K562 (cell line): ENCODE measurements around the gene ABCB9. TPM values are rescaled to one million over a fixed set of nuclear protein-coding genes. Genes with fewer than 3 reads are reported as not detected.

Source experiments
- CBFA2T3 ChIP-seq: fragments of 450-650 bp; IDR thresholded peaks from 2 replicates; pipeline ENCODE4 v1.6.1; 2017
- POLR3A ChIP-seq: IDR thresholded peaks from 2 replicates; pipeline ENCODE4 v1.6.1; 2011; ENCODE audit warnings: borderline replicate concordance, mild to moderate bottlenecking, moderate library complexity; ENCODE audit not compliant: insufficient read length, insufficient read depth; ENCODE audit errors: extremely low read depth
- SMAD3 ChIP-seq: fragments of 450-650 bp; formaldehyde crosslinking; conservative IDR thresholded peaks from 2 replicates; pipeline ENCODE4 v1.4.0; 2020; ENCODE audit warnings: mild to moderate bottlenecking
- ZNF436 ChIP-seq: fragments of 250-450, 450-650 bp; sonication (Bioruptor Pico); formaldehyde crosslinking; IDR thresholded peaks from 2 replicates; pipeline ENCODE4 v1.7.0; 2020; ENCODE audit warnings: mild to moderate bottlenecking
- ZNF695 ChIP-seq: fragments of 450-650 bp; formaldehyde crosslinking; IDR thresholded peaks from 2 replicates; pipeline ENCODE4 v1.4.0; 2020; ENCODE audit warnings: mild to moderate bottlenecking, moderate library complexity
- ZNF778 ChIP-seq: fragments of 450-650 bp; formaldehyde crosslinking; IDR thresholded peaks from 2 replicates; pipeline ENCODE4 v1.4.0; 2020; ENCODE audit warnings: mild to moderate bottlenecking, moderate library complexity
- polyA plus RNA-seq, 8 experiments: library from polyadenylated mRNA; depleted of rRNA in 4 of 8; stranded (reverse) in 5 of 8; unstranded in 3 of 8; fragments of >200 nt; fragmentation: Nextera tagmentation in 2 of 8; fragmentation: Illumina TruSeq in 1 of 8; extraction: Ambion mirVana in 2 of 8; extraction: Trizol in 1 of 8; gene quantifications; 2 replicates each; pipeline versions ENCODE4 v1.2.1 to v1.2.3, GENCODE V29; 2011 to 2014; ENCODE audit warnings: inconsistent platforms in 1 of 8, missing spikeins in 1 of 8
- total RNA-seq, 7 experiments: library from RNA; depleted of rRNA in 6 of 7; stranded (reverse); fragments of >200 nt in 6 of 7; fragmentation: Illumina TruSeq in 2 of 7; extraction: Trizol in 2 of 7; gene quantifications; 2 replicates each; pipeline versions ENCODE4 v1.2.1 to v1.2.3, GENCODE V29; 2011 to 2021; ENCODE audit warnings: low replicate concordance in 1 of 7
- TF ChIP-seq, protein P1 (sequence below), 2 experiments: fragments of 450-650 bp; IDR thresholded peaks; 2 replicates each; pipeline ENCODE4 v1.6.1; 2016; ENCODE audit warnings: mild to moderate bottlenecking in 2 of 2, borderline replicate concordance in 1 of 2, low read depth in 1 of 2, moderate library complexity in 1 of 2
- TF ChIP-seq, protein P2 (sequence below): fragments of 150-350 bp; conservative IDR thresholded peaks from 2 replicates; pipeline ENCODE4 v1.6.1; 2014; ENCODE audit warnings: low read length
- TF ChIP-seq, protein P3 (sequence below): fragments of 450-650 bp; IDR thresholded peaks from 2 replicates; pipeline ENCODE4 v1.6.1; 2018; ENCODE audit not compliant: partially characterized antibody

ABCB9 gene
- total and polyA plus RNA-seq, 9 of the 15 experiments (the other 6 are each of a cell fraction or from before 2014, with no cell fraction given): 0.20 to 12.6 (median 6.2) TPM

DNA sequence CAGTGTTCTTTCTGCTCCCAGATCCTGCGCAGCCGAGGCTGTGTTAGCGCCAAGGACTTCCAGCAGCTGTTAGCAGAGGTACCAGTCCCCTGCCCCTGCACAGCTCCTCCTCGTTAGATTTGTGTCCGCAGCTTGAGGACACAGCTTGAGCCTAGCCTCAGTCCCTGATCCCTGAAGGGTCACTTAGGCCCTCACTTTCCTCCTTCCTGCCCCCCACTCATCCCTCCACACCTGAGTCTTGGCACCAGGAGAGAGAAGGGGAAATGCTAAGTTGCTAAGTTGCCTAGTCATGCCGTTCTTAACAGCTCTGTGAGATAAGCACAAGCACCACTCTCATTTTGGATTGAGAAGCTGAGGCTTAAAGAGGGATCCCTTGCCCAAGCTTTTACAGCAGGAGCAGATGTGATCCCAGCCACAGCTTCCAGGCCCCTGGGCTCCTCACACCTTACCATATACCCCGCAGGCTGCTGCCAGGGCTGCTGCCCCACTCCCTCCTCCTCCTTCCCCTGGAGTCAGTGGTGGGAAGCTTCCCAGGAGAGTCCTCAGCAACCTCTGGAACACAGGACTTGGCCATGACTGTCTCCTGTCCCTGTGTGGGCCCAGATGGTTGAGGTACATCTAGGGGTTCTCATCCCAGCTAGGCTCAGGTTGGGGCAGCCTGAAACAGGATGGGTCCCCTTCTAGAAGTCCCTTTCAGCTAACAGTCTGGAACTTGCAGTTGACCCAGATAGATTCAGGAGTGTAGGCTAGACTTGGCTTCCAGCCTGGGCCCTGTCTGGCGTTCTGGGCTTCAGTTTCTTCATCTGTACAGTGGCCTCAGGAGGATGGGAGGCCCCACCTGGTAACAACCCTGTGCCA, 9.8 kb upstream of the ABCB9 start (continued):
- TF ChIP-seq, protein P1, sequence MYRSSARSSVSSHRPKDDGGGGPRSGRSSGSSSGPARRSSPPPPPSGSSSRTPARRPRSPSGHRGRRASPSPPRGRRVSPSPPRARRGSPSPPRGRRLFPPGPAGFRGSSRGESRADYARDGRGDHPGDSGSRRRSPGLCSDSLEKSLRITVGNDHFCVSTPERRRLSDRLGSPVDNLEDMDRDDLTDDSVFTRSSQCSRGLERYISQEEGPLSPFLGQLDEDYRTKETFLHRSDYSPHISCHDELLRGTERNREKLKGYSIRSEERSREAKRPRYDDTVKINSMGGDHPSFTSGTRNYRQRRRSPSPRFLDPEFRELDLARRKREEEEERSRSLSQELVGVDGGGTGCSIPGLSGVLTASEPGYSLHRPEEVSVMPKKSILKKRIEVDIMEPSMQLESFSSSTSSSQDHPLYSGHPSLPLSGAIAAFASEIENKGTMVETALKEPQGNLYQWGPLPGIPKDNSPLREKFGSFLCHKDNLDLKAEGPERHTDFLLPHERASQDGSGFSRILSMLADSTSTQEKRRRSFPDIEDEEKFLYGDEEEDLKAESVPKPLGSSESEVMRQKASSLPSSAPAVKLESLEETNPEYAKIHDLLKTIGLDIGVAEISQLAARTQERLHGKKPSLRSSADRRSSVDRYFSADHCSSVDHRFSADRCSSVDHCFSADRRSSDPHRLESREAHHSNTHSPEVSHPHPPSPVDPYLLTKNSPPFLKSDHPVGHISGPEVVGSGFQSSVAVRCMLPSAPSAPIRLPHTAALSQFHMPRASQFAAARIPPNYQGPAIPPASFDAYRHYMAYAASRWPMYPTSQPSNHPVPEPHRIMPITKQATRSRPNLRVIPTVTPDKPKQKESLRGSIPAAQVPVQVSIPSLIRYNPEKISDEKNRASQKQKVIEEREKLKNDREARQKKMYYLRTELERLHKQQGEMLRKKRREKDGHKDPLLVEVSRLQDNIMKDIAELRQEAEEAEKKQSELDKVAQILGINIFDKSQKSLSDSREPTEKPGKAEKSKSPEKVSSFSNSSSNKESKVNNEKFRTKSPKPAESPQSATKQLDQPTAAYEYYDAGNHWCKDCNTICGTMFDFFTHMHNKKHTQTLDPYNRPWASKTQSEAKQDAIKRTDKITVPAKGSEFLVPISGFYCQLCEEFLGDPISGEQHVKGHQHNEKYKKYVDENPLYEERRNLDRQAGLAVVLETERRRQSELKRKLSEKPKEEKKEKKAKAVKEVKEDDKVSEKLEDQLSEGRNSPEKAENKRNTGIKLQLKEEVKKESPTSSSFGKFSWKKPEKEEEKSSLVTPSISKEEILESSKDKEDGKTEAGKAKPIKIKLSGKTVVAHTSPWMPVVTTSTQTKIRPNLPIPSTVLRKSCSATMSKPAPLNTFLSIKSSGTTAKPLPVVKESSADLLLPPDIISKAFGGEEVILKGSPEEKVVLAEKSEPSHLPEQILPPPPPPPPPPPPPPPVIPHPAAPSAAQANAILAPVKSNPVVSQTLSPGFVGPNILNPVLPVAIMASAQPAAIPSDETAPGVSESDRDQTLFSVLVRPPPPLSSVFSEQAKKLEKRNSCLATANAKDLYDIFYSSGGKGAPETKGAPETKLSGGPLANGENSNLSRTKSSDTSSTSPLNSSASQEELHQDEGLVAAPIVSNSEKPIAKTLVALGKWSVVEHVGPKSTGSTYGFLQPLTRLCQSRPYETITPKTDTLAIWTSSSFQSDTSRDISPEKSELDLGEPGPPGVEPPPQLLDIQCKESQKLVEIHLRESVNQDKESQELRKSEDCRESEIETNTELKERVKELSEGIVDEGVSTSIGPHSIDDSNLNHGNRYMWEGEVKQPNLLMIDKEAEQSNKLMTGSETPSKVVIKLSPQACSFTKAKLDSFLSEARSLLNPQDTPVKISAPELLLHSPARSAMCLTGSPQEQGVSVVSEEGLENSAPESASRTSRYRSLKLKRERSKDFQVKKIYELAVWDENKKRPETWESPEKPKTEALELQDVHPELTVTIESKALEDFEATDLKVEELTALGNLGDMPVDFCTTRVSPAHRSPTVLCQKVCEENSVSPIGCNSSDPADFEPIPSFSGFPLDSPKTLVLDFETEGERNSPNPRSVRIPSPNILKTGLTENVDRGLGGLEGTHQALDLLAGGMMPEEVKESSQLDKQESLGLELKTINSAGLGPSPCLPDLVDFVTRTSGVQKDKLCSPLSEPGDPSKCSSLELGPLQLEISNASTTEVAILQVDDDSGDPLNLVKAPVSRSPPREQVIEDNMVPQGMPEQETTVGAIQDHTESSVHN (IDR thresholded peaks at IDR 0.05; ENCODE audit: borderline replicate concordance in 1 of 2, low read depth in 1 of 2): no peak
- no peak for TF ChIP-seq ZNF695 (CRISPR knock-in tag)
- no peak for TF ChIP-seq ZNF436
- TF ChIP-seq SMAD3 (CRISPR knock-in tag): no peak
- TF ChIP-seq POLR3A: no peak
- peak; percentile 41; the same call in 1 of the 2 replicates for TF ChIP-seq CBFA2T3
- TF ChIP-seq, protein P2, sequence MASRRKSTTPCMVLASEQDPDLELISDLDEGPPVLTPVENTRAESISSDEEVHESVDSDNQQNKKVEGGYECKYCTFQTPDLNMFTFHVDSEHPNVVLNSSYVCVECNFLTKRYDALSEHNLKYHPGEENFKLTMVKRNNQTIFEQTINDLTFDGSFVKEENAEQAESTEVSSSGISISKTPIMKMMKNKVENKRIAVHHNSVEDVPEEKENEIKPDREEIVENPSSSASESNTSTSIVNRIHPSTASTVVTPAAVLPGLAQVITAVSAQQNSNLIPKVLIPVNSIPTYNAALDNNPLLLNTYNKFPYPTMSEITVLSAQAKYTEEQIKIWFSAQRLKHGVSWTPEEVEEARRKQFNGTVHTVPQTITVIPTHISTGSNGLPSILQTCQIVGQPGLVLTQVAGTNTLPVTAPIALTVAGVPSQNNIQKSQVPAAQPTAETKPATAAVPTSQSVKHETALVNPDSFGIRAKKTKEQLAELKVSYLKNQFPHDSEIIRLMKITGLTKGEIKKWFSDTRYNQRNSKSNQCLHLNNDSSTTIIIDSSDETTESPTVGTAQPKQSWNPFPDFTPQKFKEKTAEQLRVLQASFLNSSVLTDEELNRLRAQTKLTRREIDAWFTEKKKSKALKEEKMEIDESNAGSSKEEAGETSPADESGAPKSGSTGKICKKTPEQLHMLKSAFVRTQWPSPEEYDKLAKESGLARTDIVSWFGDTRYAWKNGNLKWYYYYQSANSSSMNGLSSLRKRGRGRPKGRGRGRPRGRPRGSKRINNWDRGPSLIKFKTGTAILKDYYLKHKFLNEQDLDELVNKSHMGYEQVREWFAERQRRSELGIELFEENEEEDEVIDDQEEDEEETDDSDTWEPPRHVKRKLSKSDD: no peak
- TF ChIP-seq, protein P3, sequence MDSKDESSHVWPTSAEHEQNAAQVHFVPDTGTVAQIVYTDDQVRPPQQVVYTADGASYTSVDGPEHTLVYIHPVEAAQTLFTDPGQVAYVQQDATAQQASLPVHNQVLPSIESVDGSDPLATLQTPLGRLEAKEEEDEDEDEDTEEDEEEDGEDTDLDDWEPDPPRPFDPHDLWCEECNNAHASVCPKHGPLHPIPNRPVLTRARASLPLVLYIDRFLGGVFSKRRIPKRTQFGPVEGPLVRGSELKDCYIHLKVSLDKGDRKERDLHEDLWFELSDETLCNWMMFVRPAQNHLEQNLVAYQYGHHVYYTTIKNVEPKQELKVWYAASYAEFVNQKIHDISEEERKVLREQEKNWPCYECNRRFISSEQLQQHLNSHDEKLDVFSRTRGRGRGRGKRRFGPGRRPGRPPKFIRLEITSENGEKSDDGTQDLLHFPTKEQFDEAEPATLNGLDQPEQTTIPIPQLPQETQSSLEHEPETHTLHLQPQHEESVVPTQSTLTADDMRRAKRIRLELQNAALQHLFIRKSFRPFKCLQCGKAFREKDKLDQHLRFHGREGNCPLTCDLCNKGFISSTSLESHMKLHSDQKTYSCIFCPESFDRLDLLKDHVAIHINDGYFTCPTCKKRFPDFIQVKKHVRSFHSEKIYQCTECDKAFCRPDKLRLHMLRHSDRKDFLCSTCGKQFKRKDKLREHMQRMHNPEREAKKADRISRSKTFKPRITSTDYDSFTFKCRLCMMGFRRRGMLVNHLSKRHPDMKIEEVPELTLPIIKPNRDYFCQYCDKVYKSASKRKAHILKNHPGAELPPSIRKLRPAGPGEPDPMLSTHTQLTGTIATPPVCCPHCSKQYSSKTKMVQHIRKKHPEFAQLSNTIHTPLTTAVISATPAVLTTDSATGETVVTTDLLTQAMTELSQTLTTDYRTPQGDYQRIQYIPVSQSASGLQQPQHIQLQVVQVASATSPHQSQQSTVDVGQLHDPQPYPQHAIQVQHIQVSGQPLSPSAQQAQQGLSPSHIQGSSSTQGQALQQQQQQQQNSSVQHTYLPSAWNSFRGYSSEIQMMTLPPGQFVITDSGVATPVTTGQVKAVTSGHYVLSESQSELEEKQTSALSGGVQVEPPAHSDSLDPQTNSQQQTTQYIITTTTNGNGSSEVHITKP: no peak
- no peak for TF ChIP-seq ZNF778 (CRISPR knock-in tag)
